Endothelial cell of umbilical vein (primary cell): Measurements from ENCODE around the gene GOLGA1.
"Not testable (repeated sequence)": the region's sequence is repeated elsewhere in the genome, so short reads cannot be mapped to it uniquely, and the experiment has no call there.

Experiments used
- CTCF ChIP-seq, 2 donors: IDR thresholded peaks; 1 replicate in 1 of 2; 2 replicates in 1 of 2; pipeline ENCODE4 v1.5.1; 2011; ENCODE audit warnings: low read length in 2 of 2, mild to moderate bottlenecking in 2 of 2, moderate library complexity in 2 of 2, control low read depth in 1 of 2, inconsistent platforms in 1 of 2, low read depth in 1 of 2; ENCODE audit not compliant: insufficient read depth in 1 of 2; ENCODE audit errors: extremely low read depth in 1 of 2
- EZH2 ChIP-seq: IDR thresholded peaks from 2 replicates; pipeline ENCODE4 v1.6.1; 2012; ENCODE audit warnings: borderline replicate concordance, low read depth, mild to moderate bottlenecking, moderate library complexity, low read length, inconsistent platforms; ENCODE audit not compliant: severe bottlenecking
- GATA2 ChIP-seq: IDR thresholded peaks from 2 replicates; pipeline ENCODE4 v1.7.0; 2011; ENCODE audit warnings: low read depth, mild to moderate bottlenecking, moderate library complexity, mixed read lengths, low read length; ENCODE audit not compliant: insufficient read length, insufficient read depth
- POLR2AphosphoS5 ChIP-seq: IDR thresholded peaks from 2 replicates; pipeline ENCODE4 v1.6.1; 2012; ENCODE audit warnings: low read depth, mild to moderate bottlenecking, control low read depth, low read length, moderate library complexity; ENCODE audit not compliant: insufficient read depth

GRCh38 chr9:124846467-124846866 lies 94.4 kb downstream of the GOLGA1 start:
- not testable (repeated sequence) for TF ChIP-seq CTCF (IDR thresholded peaks at IDR 0.05; ENCODE audit: extremely low read depth in 1 of 2, insufficient read depth in 1 of 2, low read depth in 1 of 2, low read length in 2 of 2); POLR2AphosphoS5; EZH2; GATA2
